ENCODE measurements around the gene EYA3.

DNA sequence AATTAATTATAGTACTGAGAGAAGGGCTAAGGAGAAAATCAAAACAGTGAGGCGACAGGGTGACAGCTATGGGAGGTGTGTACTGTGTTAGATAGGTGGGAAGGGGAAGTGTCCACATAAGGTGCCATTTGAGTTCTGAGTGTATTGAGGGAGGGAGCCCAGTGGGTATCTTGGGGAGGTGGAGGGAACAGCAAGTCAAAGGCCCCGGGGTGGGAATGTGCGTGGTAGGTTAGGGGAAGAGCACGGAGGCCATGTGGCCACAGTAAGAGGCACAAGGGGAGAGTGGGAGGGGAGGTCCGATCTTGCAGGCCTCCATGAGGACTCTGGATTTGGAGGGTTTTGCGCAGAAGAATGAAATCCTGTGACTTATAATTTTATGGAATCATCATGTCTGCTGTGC, 131.6 kb downstream of the EYA3 start:
- TF ChIP-seq, protein P1, sequence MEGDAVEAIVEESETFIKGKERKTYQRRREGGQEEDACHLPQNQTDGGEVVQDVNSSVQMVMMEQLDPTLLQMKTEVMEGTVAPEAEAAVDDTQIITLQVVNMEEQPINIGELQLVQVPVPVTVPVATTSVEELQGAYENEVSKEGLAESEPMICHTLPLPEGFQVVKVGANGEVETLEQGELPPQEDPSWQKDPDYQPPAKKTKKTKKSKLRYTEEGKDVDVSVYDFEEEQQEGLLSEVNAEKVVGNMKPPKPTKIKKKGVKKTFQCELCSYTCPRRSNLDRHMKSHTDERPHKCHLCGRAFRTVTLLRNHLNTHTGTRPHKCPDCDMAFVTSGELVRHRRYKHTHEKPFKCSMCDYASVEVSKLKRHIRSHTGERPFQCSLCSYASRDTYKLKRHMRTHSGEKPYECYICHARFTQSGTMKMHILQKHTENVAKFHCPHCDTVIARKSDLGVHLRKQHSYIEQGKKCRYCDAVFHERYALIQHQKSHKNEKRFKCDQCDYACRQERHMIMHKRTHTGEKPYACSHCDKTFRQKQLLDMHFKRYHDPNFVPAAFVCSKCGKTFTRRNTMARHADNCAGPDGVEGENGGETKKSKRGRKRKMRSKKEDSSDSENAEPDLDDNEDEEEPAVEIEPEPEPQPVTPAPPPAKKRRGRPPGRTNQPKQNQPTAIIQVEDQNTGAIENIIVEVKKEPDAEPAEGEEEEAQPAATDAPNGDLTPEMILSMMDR (IDR thresholded peaks at IDR 0.05; ENCODE audit: low read depth, low read length, poor library complexity, severe bottlenecking) = no peak
- no peak for TF ChIP-seq EZH2phosphoT487 (IDR thresholded peaks at IDR 0.05; ENCODE audit: borderline replicate concordance, low read length)

Measured in DOHH2 (cell line).